T-helper 17 cell (primary cell): ENCODE data around the gene HID1. TPM values are rescaled to one million over a fixed set of nuclear protein-coding genes. Genes with fewer than 3 reads are reported as not detected.
"Not testable (repeated sequence)": the region's sequence is repeated elsewhere in the genome, so short reads cannot be mapped to it uniquely, and the experiment has no call there.

Experiments
- ATAC-seq: fragments of 150-1000 bp; cut with Tn5 transposase; 2 replicates; pipeline ENCODE4 v1.10.0; 2021; ENCODE audit warnings: mild to moderate bottlenecking, moderate library complexity
- DNase-seq, 3 donors: peaks; one replicate each; pipeline versions ENCODE4 v3.0.0 to v3.0.0-alpha.2; 2020 to 2021
- H3K9me3 ChIP-seq: one replicate; pipeline ENCODE4 v1.7.0; 2013; ENCODE audit warnings: low read length, mild to moderate bottlenecking; ENCODE audit not compliant: control insufficient read depth, poor library complexity, severe bottlenecking
- H3K27ac Mint-ChIP-seq: one replicate; pipeline ENCODE4 v1.8.0; 2022; ENCODE audit warnings: mild to moderate bottlenecking, moderate library complexity, mixed read lengths
- H3K27me3 Mint-ChIP-seq: one replicate; pipeline ENCODE4 v1.8.0; 2022; ENCODE audit warnings: mixed read lengths
- H3K36me3 Mint-ChIP-seq: one replicate; pipeline ENCODE4 v1.8.0; 2022; ENCODE audit warnings: low read depth, mixed read lengths
- H3K4me1 Mint-ChIP-seq: one replicate; pipeline ENCODE4 v1.8.0; 2022; ENCODE audit warnings: mild to moderate bottlenecking, mixed read lengths
- H3K4me3 Mint-ChIP-seq: one replicate; pipeline ENCODE4 v1.8.0; 2022; ENCODE audit warnings: mild to moderate bottlenecking, moderate library complexity, mixed read lengths
- total RNA-seq, 4 donors: library from RNA in 2 of 4; stranded (reverse) in 2 of 4; gene quantifications; one replicate each; pipeline ENCODE4 v1.2.3 and lab custom pipeline; 2022 to 2026

HID1 gene
- total RNA-seq, 2 donors from 2014 or later, result 10.6 to 14.9 TPM

- ATAC-seq, result no peak
- peak overlapping the region; percentile 93 for H3K4me3 Mint-ChIP-seq
- H3K27ac Mint-ChIP-seq, result peak overlapping the region; percentile 27
- H3K4me1 Mint-ChIP-seq, result peaks cover 6% of the 10 kb centered on the region
- H3K9me3 ChIP-seq, result no peaks in the 10 kb centered on the region
- H3K36me3 Mint-ChIP-seq, result peaks cover 2% of the 10 kb centered on the region
- no peak for DNase-seq
- H3K27me3 Mint-ChIP-seq, result peaks cover 11% of the 10 kb centered on the region
Measured at GRCh38 chr17:74971069-74971841, 1.3 kb downstream of the HID1 start.

GRCh38 chr17:74970395-74970794 lies 2.2 kb downstream of the HID1 start:
- H3K9me3 ChIP-seq, result no peaks in the 10 kb centered on the region
- Mint-ChIP-seq H3K27me3 (peaks cover 11% of the 10 kb centered on the region), H3K36me3 (peaks cover 2% of the 10 kb centered on the region), H3K4me1 (peaks cover 6% of the 10 kb centered on the region), H3K4me3 (peak overlapping the region; percentile 47), H3K27ac (no peak overlapping the region)
- DNase-seq, result no peak
- ATAC-seq, result no peak

GRCh38 chr17:74969501-74969900 lies 3.1 kb downstream of the HID1 start:
- not testable (repeated sequence) for H3K4me1 Mint-ChIP-seq, H3K36me3 Mint-ChIP-seq, H3K4me3 Mint-ChIP-seq, H3K27me3 Mint-ChIP-seq, DNase-seq, H3K9me3 ChIP-seq, ATAC-seq
- peak overlapping the region; percentile 45 for H3K27ac Mint-ChIP-seq

DNA sequence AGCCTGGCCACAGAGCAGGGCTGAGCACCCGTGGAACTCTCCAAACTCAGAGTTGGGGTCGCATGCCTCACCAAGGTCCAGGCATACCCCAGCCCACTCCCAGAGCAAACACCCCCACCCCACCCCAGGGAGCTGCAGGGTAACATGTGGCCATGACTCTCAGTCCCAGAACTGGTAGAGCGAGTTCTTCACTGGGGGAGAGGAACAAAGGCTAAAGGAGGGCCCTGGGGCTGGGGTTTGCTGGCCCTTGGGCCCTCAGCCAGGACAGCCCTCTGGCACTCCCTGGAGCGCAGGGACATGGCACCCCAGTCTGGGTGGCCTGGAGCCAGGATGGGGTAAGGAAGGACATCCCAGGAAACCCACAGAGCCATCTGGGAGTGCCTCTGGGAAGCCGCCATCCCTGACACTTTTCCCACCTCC lies 4.2 kb downstream of the HID1 start:
- Mint-ChIP-seq H3K4me3 (no peak overlapping the region), H3K27me3 (peaks cover 6% of the 10 kb centered on the region), H3K27ac (no peak overlapping the region), H3K4me1 (peaks cover 9% of the 10 kb centered on the region), H3K36me3 (peaks cover 2% of the 10 kb centered on the region)
- no peak for DNase-seq
- no peak for ATAC-seq
- no peaks in the 10 kb centered on the region for H3K9me3 ChIP-seq

- Mint-ChIP-seq H3K36me3 (peaks cover 2% of the 10 kb centered on the region), H3K27ac (peak overlapping the region; percentile 80), H3K27me3 (no peaks in the 10 kb centered on the region), H3K4me3 (no peak overlapping the region), H3K4me1 (peaks cover 9% of the 10 kb centered on the region)
- ATAC-seq (no peak), DNase-seq (no peak)
- no peaks in the 10 kb centered on the region for H3K9me3 ChIP-seq
Measured at GRCh38 chr17:74964988-74965622, 7.5 kb downstream of the HID1 start.

- no peaks in the 10 kb centered on the region for H3K27me3 Mint-ChIP-seq
Measured at GRCh38 chr17:74964246-74964761, 8.3 kb downstream of the HID1 start.

DNA sequence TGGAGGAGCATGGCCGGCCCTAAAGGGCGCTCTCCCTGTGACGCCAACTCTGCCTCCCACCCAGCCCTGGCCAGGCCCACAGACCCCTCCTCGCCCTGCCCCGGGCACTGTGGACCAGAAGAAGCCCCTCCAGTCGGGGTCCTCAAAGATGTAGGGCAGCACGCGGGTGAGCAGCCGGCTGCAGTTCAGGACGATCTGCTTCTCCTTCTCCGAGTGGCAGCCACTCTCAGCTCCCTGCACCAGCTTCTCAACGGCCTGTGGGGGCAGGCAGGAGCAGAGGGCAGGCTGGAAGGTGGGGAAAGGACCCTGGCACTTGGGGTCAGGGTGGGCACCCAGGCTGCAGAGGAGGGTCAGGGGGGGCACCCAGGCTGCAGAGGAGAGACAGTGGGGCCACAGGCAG lies 8.9 kb downstream of the HID1 start:
- H3K9me3 ChIP-seq, result no peaks in the 10 kb centered on the region
- no peaks in the 10 kb centered on the region for H3K27me3 Mint-ChIP-seq

More at GRCh38 chr17:74964246-74964761, 8.3 kb downstream of the HID1 start:
- no peaks in the 10 kb centered on the region for H3K9me3 ChIP-seq
- Mint-ChIP-seq H3K4me1 (peaks cover 9% of the 10 kb centered on the region), H3K4me3 (no peak overlapping the region), H3K36me3 (peaks cover 2% of the 10 kb centered on the region), H3K27ac (no peak overlapping the region)
- DNase-seq (no peak), ATAC-seq (no peak)

GRCh38 chr17:74962622-74963394 lies 9.8 kb downstream of the HID1 start:
- ATAC-seq (no peak), DNase-seq (no peak)
- H3K9me3 ChIP-seq, result no peaks in the 10 kb centered on the region
- peaks cover 9% of the 10 kb centered on the region for H3K4me1 Mint-ChIP-seq
- no peak overlapping the region for H3K4me3 Mint-ChIP-seq
- no peaks in the 10 kb centered on the region for H3K27me3 Mint-ChIP-seq
- peaks cover 2% of the 10 kb centered on the region for H3K36me3 Mint-ChIP-seq
- H3K27ac Mint-ChIP-seq, result no peak overlapping the region

More for the DNA sequence above, 8.9 kb downstream of the HID1 start:
- Mint-ChIP-seq H3K36me3 (peaks cover 2% of the 10 kb centered on the region), H3K4me3 (no peak overlapping the region), H3K27ac (no peak overlapping the region), H3K4me1 (peaks cover 9% of the 10 kb centered on the region)
- DNase-seq (no peak), ATAC-seq (no peak)

DNA sequence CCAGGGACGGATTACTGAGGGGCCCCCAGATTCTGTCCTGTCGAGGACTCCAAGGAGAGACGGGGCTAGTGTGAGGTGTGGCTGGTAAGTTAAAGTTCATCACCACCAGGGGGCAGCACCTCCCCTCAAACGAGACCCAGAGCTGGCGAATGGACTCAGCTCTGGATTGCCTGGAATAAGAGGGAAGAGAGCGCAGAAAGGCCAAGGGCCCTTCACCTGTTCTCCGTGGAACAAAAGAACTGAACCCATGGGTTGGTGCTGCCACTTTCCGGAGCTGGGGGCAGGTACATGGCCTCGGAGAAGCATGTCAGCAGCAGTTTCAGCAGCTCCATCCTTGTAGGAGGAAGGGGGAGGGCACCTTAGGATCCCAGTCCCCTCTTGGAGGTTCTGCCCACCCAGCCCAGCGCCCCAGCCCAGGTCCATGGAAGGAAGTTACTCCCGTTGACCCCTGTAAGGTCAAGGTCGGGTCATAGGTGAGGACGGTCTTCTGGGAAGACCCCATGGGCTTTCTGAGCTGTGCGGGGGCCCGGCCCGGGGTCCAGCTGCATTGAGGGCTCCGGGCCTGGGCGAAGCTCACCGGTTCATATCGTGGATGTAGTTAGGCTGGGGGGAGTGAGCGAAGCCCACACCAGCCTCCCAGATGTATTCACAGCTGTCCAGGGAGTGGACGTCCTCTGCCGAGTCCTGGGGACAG lies 10.8 kb downstream of the HID1 start:
- Mint-ChIP-seq H3K36me3 (peaks cover 2% of the 10 kb centered on the region), H3K4me3 (no peak overlapping the region), H3K27me3 (no peaks in the 10 kb centered on the region), H3K27ac (no peak overlapping the region), H3K4me1 (peaks cover 9% of the 10 kb centered on the region)
- no peaks in the 10 kb centered on the region for H3K9me3 ChIP-seq
- ATAC-seq, result peak; percentile 80
- peak; percentile 67 to 80 (median 73) for DNase-seq

DNA sequence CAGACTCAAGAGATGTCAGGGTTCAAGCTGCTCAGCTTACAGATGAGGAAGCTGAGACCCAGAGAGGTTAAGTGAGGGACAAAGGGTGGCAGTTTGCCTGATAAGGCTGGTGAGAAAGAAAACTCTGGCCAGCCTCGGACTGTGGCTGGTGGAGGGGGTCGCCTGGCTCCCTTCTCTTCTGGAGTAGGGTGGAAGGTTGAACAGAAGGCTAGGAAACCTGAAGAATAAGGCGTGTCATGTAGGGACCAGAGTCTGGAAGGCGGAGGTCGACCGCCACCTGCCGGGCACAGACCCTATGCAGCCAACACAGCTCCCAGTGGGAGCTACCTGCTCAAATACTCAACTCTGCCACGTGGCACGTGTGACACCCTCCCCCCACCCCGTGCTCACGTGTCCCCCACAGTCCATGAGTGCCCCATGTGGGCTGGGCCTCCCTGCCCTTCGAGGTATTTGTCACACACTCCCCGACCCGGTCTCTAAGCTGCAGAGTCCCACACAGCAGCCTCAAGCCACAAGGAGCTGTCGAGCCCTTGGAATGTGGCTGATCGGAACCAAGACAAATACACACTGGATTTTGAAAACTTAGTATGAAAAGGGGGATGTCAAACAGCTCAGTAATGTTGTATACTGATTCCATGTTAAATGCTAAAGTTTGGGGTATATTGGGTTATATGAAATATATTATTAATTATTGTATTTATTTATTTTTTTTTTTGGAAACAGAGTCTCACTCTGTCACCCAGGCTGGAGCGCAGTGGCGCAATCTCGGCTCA lies 11.8 kb downstream of the HID1 start:
- H3K4me3 Mint-ChIP-seq, result no peak overlapping the region
- peak; percentile 54 for ATAC-seq
- peaks cover 2% of the 10 kb centered on the region for H3K36me3 Mint-ChIP-seq
- no peaks in the 10 kb centered on the region for H3K27me3 Mint-ChIP-seq
- DNase-seq, result peak in 1 of 3 donors; percentile 20
- no peaks in the 10 kb centered on the region for H3K9me3 ChIP-seq
- H3K4me1 Mint-ChIP-seq, result peaks cover 9% of the 10 kb centered on the region
- H3K27ac Mint-ChIP-seq, result no peak overlapping the region

DNA sequence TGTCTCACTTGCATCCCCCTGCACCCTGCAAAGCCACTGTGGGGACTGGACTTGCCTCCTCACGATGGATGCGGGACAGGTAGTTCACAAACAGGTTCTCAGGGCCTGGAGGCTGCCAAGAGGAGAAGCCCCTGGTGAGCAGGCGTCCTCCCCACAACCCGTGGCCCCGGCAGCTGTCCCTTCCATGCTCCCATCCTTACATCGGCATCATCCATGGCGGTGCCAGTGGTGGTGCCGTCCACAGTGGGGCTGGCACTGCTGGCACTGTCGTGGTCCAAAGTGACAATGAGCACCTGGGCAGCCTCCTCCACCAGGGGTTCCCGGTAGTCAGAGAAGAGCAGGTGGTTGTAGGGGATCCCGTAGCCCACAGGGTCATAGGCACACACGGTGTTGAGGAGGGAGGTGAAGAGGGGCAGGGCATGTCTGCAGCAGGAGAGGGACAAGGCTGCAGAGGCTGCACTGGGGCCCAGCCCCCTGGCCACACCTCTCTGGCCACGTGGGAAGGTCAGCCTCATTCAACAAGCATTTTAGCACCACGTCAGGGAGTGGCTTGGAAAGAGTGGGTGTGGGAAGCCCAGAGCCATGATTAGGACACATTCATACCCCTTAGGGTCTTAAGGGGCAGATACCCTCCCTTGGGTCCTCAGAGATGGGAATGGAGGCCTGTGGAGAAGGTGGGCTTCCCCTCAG lies 12.6 kb downstream of the HID1 start:
- H3K36me3 Mint-ChIP-seq, result peaks cover 2% of the 10 kb centered on the region
- no peak for DNase-seq
- H3K9me3 ChIP-seq, result no peaks in the 10 kb centered on the region
- ATAC-seq, result no peak
- H3K4me3 Mint-ChIP-seq, result no peak overlapping the region
- no peaks in the 10 kb centered on the region for H3K27me3 Mint-ChIP-seq
- H3K27ac Mint-ChIP-seq, result no peak overlapping the region
- peaks cover 6% of the 10 kb centered on the region for H3K4me1 Mint-ChIP-seq
